NCI-H524 treated with DMSO at 0.1 percent for 48 hours (cell line): ENCODE data around the gene GLDN.
"Not testable (repeated sequence)": the region's sequence is repeated elsewhere in the genome, so short reads cannot be mapped to it uniquely, and the experiment has no call there.

Experiments used
- DNase-seq: peaks from one replicate; lab custom pipeline; 2025; lab: John Stamatoyannopoulos, UW

Gene GLDN

DNA sequence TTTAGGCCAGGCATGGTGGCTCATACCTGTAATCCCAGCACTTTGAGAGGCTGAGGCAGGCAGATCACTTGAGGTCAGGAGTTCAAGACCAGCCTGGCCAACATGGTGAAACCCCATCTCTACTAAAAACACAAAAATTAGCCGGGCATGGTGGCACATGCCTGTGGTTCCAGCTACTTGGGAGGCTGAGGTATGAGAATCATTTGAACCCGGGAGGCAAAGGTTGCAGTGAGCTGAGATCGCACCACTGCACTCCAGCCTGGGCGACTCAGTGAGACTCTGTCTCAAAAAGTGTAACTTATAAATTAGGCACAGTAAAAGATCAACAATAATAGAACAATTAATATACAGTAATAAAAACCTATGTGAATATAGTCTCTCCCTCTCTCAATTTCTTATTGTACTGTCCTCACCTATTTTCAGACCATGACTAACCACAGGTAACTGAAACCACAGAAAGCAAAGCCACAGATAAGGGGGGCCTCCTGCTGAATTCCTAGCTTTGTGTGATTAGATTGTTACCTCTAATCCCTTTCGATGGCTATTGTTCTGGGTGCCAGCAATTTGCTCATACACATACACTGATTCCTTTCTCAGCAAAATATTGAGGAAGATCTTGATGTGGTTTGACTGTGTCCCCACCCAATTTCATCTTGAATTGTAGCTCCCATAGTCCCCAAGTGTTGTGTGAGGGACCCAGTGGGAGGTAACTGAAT lies 104.7 kb downstream of the GLDN start:
- not testable (repeated sequence) for DNase-seq

GRCh38 chr15:51447855-51448621 lies 106.6 kb downstream of the GLDN start:
- DNase-seq: no peak

- no peak for DNase-seq
Measured at GRCh38 chr15:51448622-51449399, 107.4 kb downstream of the GLDN start.

- no peak for DNase-seq
Measured at GRCh38 chr15:51450001-51450400, 108.5 kb downstream of the GLDN start.
